Iris pigment epithelial cell (primary cell): ENCODE data around the gene SP100.
"Not testable (repeated sequence)": the region's sequence is repeated elsewhere in the genome, so short reads cannot be mapped to it uniquely, and the experiment has no call there.

Source experiments
- DNase-seq: peaks from one replicate; pipeline ENCODE4 v3.0.0-alpha.2; 2011; ENCODE audit warnings: low read depth

Gene SP100

GRCh38 chr2:230416061-230416721 lies at the start of gene SP100:
TSS of gene SP100 (plus strand) at chr2:230416201. CDS start at chr2:230416297, 96 bp downstream.
- peak; percentile 84 for DNase-seq

- no peak for DNase-seq
Measured at GRCh38 chr2:230382108-230382507, 33.9 kb upstream of the SP100 start.

- DNase-seq, result no peak
Measured at GRCh38 chr2:230383453-230383852, 32.5 kb upstream of the SP100 start.

DNA sequence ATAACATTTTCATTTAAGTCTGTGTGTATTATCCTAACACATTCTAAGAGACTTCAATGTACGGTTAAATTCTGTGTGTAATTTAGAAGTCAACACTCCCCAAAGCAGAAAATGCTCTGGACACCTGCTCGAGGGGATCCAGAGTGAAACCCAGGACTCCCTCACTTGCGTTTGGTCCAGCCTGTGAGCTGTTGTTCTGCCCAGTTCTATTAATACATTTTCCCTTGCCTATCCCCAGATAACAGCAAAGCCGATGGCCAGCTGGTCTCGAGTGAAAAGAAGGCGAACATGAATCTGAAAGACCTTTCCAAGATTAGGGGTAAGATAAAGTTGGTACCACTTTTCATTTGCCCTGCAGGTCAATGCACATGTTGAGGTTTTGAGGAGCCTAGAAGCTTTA lies 31.0 kb upstream of the SP100 start:
- no peak for DNase-seq

DNA sequence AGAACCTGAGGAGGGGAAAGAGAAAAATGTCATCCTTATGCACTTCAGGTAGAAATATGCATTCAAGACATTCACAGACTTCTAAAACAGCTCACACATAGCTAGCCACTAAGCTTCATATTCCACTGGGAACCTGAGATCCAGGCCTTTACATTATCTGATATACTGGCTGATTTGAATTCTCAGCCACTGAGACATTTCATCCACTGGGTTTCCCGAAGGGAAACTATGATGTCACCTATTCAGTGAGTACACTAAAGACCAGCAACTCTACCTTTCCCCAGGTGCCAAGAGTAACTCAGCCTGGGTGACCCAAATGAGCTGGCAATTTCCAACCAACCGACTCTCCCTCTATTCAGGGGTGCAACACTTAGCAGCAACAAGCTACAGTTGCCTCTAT lies 21.7 kb upstream of the SP100 start:
- no peak for DNase-seq

- not testable (repeated sequence) for DNase-seq
Measured at GRCh38 chr2:230398698-230399097, 17.3 kb upstream of the SP100 start.

GRCh38 chr2:230400041-230400440 lies 16.0 kb upstream of the SP100 start:
- DNase-seq, result no peak

GRCh38 chr2:230400454-230400853 lies 15.5 kb upstream of the SP100 start:
- peak; percentile 40 for DNase-seq

DNA sequence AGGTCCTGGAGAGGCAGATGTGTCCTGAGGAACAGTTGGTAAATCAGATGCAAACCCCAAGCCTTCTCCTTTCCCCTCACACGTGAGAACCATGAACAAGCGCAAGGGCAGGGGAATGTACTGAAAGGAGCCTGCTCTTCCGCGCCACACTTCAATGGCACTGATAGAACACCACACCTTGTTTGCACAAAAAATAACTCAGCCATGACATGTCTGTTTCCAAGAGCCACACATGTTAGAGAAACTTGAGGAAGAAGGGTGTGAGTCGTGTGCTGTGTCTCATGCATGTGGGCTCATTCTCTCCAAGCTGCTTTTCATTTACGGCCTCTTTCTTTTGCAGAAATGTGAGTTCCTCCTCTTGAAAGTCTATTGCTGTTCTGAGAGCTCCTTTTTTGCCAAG lies 15.0 kb upstream of the SP100 start:
- DNase-seq, result not testable (repeated sequence)

DNA sequence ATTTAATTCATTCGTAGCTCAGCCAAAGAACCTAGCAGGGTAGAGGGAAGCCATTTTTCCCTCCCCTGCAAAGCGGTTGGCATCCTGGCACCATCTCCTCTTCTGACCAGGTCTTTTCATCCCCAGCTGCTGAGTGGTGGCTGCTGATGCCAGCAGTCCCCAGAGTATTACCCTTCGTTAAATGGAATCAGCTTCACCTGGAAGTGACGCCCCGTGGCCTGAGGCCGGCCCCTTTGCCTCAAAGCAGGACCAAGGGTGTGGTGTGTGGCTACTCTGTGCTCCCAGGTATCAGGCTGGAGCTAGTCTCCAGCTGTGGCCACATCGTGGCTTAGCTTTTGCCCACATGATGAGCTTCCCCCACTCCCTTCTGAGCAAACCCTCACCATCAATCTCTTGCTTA lies 12.3 kb upstream of the SP100 start:
- no peak for DNase-seq

- no peak for DNase-seq
Measured at GRCh38 chr2:230405824-230406223, 10.2 kb upstream of the SP100 start.

GRCh38 chr2:230408244-230408842 lies 7.7 kb upstream of the SP100 start:
- DNase-seq, result peak; percentile 45

DNA sequence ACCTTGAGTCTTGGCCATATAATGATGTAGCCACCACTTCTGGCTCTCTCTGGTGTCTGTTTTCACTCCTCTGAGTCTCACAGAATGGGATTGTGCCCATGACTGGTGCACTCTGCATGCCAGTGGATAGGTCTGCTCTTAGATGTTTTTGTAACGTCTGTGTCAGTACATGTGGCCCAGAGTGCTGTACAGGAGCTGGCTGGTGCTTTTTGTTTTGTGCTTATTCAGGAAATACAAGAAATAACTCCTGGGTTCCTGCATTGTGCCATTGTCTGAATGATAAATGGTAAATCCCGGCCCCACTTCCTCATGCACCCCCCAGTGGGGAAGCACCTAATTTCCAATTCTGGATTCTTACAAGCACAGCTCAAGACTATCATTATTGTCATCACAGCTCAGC lies 6.7 kb upstream of the SP100 start:
- DNase-seq, result not testable (repeated sequence)

DNA sequence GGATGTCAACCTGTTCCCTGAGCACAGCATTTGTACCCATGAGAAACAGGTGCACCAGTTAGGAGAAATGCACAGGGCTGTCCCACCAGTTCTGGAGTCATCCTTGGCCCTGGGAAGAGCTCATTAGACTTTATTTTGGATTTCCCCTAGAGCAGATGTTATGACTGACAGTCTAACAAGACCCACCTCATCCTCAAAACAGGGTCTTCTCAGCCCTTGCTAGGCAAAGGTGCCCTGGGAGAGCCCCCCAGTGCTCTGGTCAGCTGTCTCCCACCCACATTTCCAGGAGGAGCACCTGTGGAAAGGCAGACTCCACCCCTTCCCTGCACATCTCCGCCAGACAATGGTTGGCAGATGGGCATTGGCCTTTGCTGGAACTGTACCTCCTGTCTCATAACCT lies 5.7 kb upstream of the SP100 start:
- no peak for DNase-seq

- DNase-seq, result no peak
Measured at GRCh38 chr2:230410861-230411569, 5.0 kb upstream of the SP100 start.

DNA sequence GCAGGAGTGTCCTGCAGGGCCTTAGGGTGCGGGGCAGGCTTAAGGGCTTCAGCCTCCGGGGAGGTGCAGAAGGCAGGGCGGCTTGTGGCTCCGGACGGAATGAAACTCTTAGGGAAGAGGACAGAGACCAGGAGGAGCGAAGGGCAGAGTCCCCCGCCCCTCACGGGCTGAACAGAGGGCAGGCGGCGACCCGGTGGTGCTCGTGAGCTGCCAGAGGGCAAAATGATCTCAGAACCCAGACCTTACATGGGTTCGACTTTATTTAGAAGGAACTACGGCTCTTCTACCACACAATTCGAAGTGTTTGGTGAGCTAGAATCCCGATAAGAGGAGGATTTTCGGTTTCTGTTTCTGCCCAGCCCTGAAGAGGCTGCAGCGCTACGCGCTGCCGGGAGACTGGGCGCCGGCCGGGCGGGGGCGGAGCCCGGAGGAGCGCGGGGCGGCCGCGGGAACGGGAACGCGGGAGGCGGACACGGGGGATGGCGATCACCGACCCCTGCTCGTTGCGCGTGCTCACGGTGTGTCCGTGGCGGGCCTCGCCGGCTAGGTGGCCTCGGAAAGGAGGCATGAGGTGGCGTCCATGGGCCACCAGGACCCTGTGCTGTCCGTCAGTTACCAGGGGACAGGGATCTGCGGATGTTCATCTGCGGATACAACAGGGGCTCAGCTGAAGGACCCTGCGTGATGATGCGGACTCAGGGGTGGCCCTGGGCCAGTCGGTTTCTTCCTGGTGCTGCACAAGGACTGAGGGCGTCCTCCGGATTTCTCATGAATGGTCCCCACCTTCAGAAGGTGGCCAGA lies 4.2 kb upstream of the SP100 start:
- DNase-seq, result peak; percentile 68

DNA sequence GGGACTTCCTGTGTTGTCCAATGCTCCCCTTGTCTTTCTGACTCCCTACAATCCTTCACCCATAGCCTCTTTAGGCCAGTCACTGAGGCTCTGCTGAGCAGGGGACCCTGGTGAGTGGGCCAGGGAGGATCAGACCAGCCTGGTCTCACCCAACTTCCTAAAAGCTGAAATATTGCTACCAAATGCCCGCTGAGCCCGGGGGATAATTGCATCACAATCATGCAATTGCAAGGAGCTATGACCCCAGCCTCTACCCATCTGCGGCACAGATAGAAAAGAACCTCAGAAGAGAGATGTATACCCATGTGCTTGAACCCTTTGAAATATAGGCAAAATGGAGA lies 3.7 kb upstream of the SP100 start:
- no peak for DNase-seq

DNA sequence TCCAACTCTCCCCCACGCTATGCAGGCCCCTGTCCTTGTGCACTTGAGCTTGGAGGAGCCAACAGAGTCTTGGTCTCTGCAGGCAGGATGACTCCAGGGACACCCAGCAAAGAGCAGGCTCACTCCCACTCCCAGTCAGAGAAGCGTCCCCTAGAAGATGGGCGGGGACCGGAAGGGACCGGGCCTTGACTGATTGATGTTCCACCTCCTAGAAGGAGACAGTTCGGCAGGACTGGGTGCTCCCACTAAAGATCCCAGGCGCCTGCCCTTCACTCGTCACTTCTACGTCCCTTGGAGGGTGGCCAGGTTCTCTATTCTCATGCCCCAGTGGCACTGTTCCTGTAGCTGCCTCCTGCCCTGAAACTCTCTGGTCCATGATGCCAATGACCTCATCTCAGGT lies 3.2 kb upstream of the SP100 start:
- DNase-seq, result no peak

GRCh38 chr2:230413479-230413878 lies 2.5 kb upstream of the SP100 start:
- no peak for DNase-seq

DNA sequence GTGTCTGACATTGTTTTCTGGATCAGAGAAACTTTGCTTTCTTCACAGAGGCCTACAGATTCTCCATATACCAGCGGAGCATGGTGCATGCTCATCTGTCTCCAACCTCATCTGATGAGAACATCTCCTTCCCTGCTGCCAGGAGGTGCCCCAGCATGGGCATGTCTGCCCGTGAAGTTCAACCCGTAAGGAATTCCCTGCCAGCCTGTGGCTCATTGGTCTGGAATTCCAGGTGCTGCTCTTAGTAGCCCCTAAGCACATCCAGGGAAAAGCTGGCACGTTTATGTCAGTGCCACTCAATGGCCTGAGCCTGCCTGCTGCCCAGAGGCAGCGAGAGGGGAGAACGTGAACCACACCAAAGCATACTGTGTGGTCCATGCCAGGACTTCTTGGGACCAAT lies 1.7 kb upstream of the SP100 start:
- no peak for DNase-seq

DNA sequence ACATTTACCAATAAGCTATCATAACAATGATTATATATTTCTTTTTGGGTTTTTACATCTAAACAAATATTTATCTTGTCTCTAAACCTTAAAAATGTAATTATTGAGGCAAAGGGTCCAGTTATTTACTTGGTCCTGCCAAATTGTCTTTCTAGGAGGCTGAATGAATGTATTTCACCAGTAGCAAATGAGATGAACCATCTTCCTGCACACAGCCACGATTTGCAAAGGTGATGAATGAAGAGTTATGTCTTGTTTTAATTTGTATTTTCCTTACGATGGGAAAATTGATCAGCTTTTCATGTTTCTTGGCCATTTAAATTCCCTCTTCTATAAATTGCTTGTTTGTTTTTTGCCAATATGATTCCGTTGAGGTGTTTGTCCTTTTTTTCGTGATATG lies 1.4 kb downstream of the SP100 start:
- DNase-seq, result no peak

GRCh38 chr2:230418341-230419016 lies 2.5 kb downstream of the SP100 start:
- DNase-seq, result peak; percentile 83
